K562 (cell line): ENCODE data around the gene MADCAM1. TPM values are rescaled to one million over a fixed set of nuclear protein-coding genes. Genes with fewer than 3 reads are reported as not detected.

Source experiments
- CREBBP ChIP-seq: IDR thresholded peaks from one replicate; pipeline ENCODE4 v1.6.1; 2012; ENCODE audit warnings: low read depth, mild to moderate bottlenecking, control low read depth, inconsistent platforms, low read length
- ERF ChIP-seq: fragments of 450-650 bp; formaldehyde crosslinking; IDR thresholded peaks from 2 replicates; pipeline ENCODE4 v1.4.0; 2020; ENCODE audit warnings: mild to moderate bottlenecking, mixed read lengths
- FUS ChIP-seq: fragments of 200-400 bp; formaldehyde crosslinking; optimal IDR thresholded peaks from 2 replicates; pipeline ENCODE3; 2017; ENCODE audit warnings: low read depth, low read length
- MECOM ChIP-seq: fragments of 250-450 bp; sonication (Bioruptor Pico); IDR thresholded peaks from 2 replicates; pipeline ENCODE4 v1.8.0; 2022; ENCODE audit warnings: inconsistent platforms
- NFATC3 ChIP-seq: fragments of 450-650 bp; IDR thresholded peaks from 2 replicates; pipeline ENCODE4 v1.6.1; 2017; ENCODE audit warnings: mild to moderate bottlenecking
- NONO ChIP-seq, 2 experiments: fragments of 200-400 bp in 1 of 2; fragments of 450-650 bp in 1 of 2; formaldehyde crosslinking in 1 of 2; IDR thresholded peaks; 2 replicates each; pipeline ENCODE4 v1.6.1; 2017; ENCODE audit warnings: low read depth in 2 of 2, mild to moderate bottlenecking in 2 of 2, moderate library complexity in 2 of 2, low read length in 1 of 2
- POLR2G ChIP-seq: fragments of 200-400 bp; formaldehyde crosslinking; IDR thresholded peaks from 2 replicates; pipeline ENCODE4 v1.6.1; 2017; ENCODE audit warnings: low read depth, mild to moderate bottlenecking, antibody characterized with exemption, low read length, moderate library complexity
- TEAD4 ChIP-seq, 2 experiments: sonication (generic) in 1 of 2; formaldehyde crosslinking in 1 of 2; IDR thresholded peaks; 2 replicates each; pipeline versions ENCODE4 v1.6.1 to v1.8.0; 2012 to 2022; ENCODE audit warnings: borderline replicate concordance in 1 of 2, inconsistent platforms in 1 of 2, low read length in 1 of 2, mild to moderate bottlenecking in 1 of 2, missing genetic modification reagents in 1 of 2
- ZNF146 ChIP-seq: IDR thresholded peaks from one replicate; pipeline ENCODE4 v1.6.1; 2018; ENCODE audit warnings: missing compliant biosample characterization; ENCODE audit not compliant: unreplicated experiment
- ZNF197 ChIP-seq: fragments of 200-800 bp; sonication (Bioruptor generic); IDR thresholded peaks from 2 replicates; pipeline ENCODE4 v1.6.1; 2016; ENCODE audit warnings: low read depth, missing genetic modification characterization, missing compliant biosample characterization
- ZNF232 ChIP-seq: sonication (generic); formaldehyde crosslinking; IDR thresholded peaks from 2 replicates; pipeline ENCODE4 v1.8.0; 2022; ENCODE audit warnings: mild to moderate bottlenecking, missing genetic modification reagents
- ZNF830 ChIP-seq: fragments of 250-450 bp; sonication (Bioruptor Pico); IDR thresholded peaks from 2 replicates; pipeline ENCODE4 v1.5.0; 2021; ENCODE audit warnings: mild to moderate bottlenecking
- polyA plus RNA-seq, 8 experiments: library from polyadenylated mRNA; depleted of rRNA in 4 of 8; stranded (reverse) in 5 of 8; unstranded in 3 of 8; fragments of >200 nt; fragmentation: Nextera tagmentation in 2 of 8; fragmentation: Illumina TruSeq in 1 of 8; extraction: Ambion mirVana in 2 of 8; extraction: Trizol in 1 of 8; gene quantifications; 2 replicates each; pipeline versions ENCODE4 v1.2.1 to v1.2.3, GENCODE V29; 2011 to 2014; ENCODE audit warnings: inconsistent platforms in 1 of 8, missing spikeins in 1 of 8
- total RNA-seq, 7 experiments: library from RNA; depleted of rRNA in 6 of 7; stranded (reverse); fragments of >200 nt in 6 of 7; fragmentation: Illumina TruSeq in 2 of 7; extraction: Trizol in 2 of 7; gene quantifications; 2 replicates each; pipeline versions ENCODE4 v1.2.1 to v1.2.3, GENCODE V29; 2011 to 2021; ENCODE audit warnings: low replicate concordance in 1 of 7
- TF ChIP-seq, protein P1 (sequence below): fragments of 250-450 bp; sonication (Bioruptor Pico); IDR thresholded peaks from 2 replicates; pipeline ENCODE4 v1.8.0; 2022; ENCODE audit warnings: moderate library complexity, mild to moderate bottlenecking, inconsistent platforms
- TF ChIP-seq, protein P2 (sequence below): conservative IDR thresholded peaks from 2 replicates; pipeline ENCODE4 v1.6.1; 2011; ENCODE audit warnings: low read depth, mild to moderate bottlenecking, low read length; ENCODE audit not compliant: control insufficient read depth
- TF ChIP-seq, protein P3 (sequence below): fragments of 450-650 bp; IDR thresholded peaks from 2 replicates; pipeline ENCODE4 v1.6.1; 2016; ENCODE audit warnings: low read depth, mild to moderate bottlenecking, moderate library complexity
- TF ChIP-seq, protein P4 (sequence below): fragments of 450-650 bp; formaldehyde crosslinking; IDR thresholded peaks from 2 replicates; pipeline ENCODE4 v1.4.0; 2020; ENCODE audit warnings: mild to moderate bottlenecking
- TF ChIP-seq, protein P5 (sequence below): fragments of 450-650 bp; formaldehyde crosslinking; IDR thresholded peaks from 2 replicates; pipeline ENCODE4 v1.4.0; 2020; ENCODE audit warnings: mild to moderate bottlenecking, mixed read lengths
- TF ChIP-seq, protein P6 (sequence below): fragments of 250-450 bp; sonication (Bioruptor Pico); IDR thresholded peaks from 2 replicates; pipeline ENCODE4 v1.9.0; 2021; ENCODE audit warnings: mild to moderate bottlenecking, inconsistent platforms

Gene MADCAM1
- total and polyA plus RNA-seq, 9 of the 15 experiments (the other 6 are each of a cell fraction or from before 2014, with no cell fraction given) = 0.09 to 0.36 (median 0.09) TPM; not detected in 6

DNA sequence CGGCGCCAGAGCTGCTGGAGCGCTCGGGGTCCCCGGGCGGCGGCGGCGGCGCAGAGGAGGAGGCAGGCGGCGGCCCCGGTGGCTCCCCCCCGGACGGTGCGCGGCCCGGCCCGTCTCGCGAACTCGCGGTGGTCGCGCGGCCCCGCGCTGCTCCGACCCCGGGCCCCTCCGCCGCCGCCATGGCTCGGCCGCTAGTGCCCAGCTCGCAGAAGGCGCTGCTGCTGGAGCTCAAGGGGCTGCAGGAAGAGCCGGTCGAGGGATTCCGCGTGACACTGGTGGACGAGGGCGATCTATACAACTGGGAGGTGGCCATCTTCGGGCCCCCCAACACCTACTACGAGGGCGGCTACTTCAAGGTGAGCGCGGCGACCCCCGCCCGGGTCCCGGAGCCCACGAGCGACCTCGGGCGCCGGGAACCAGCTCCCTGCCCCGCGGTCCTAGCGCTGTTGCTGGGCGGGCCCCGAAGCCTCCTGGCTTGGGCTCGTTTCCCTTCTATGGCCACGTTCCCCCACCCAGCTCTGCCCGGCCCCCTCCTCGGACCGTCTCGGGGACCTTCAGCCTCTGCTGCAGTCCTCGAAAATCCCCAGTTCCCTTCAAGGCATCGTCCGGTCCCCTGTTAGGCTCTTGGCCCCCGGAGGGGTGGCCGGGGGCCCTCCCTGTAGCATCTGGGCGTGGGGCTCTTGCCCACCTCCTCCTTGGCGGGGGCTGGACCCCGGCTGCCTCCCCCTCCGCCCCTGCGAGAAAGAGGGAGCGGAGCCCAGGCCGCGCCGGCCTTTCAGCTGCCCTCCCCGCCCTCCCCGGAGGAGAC lies 35.7 kb downstream of the MADCAM1 start, which contains the start of gene CDC34 (continued):
- TF ChIP-seq, protein P1, sequence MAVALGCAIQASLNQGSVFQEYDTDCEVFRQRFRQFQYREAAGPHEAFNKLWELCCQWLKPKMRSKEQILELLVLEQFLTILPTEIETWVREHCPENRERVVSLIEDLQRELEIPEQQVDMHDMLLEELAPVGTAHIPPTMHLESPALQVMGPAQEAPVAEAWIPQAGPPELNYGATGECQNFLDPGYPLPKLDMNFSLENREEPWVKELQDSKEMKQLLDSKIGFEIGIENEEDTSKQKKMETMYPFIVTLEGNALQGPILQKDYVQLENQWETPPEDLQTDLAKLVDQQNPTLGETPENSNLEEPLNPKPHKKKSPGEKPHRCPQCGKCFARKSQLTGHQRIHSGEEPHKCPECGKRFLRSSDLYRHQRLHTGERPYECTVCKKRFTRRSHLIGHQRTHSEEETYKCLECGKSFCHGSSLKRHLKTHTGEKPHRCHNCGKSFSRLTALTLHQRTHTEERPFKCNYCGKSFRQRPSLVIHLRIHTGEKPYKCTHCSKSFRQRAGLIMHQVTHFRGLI = no peak
- TF ChIP-seq NFATC3 = no peak
- TF ChIP-seq NONO (IDR thresholded peaks at IDR 0.05; ENCODE audit: low read depth in 2 of 2, low read length in 1 of 2) = 0 out of 4 replicates have a peak, but pooled peaks of 1 of the 2 experiments have one; percentile 64
- TF ChIP-seq ZNF830 (CRISPR knock-in tag) = no peak
- TF ChIP-seq ZNF197 (CRISPR knock-in tag) = no peak
- TF ChIP-seq, protein P2, sequence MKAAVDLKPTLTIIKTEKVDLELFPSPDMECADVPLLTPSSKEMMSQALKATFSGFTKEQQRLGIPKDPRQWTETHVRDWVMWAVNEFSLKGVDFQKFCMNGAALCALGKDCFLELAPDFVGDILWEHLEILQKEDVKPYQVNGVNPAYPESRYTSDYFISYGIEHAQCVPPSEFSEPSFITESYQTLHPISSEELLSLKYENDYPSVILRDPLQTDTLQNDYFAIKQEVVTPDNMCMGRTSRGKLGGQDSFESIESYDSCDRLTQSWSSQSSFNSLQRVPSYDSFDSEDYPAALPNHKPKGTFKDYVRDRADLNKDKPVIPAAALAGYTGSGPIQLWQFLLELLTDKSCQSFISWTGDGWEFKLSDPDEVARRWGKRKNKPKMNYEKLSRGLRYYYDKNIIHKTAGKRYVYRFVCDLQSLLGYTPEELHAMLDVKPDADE = 0 out of 2 replicates have a peak, but pooled peaks have one; percentile 4
- 0 out of 2 replicates have a peak, but pooled peaks have one; percentile 45 for TF ChIP-seq ERF
- TF ChIP-seq CREBBP = no peak
- TF ChIP-seq FUS = no peak
- TF ChIP-seq, protein P3, sequence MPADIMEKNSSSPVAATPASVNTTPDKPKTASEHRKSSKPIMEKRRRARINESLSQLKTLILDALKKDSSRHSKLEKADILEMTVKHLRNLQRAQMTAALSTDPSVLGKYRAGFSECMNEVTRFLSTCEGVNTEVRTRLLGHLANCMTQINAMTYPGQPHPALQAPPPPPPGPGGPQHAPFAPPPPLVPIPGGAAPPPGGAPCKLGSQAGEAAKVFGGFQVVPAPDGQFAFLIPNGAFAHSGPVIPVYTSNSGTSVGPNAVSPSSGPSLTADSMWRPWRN = no peak
- peak; percentile 84 for TF ChIP-seq POLR2G
- TF ChIP-seq TEAD4 (IDR thresholded peaks at IDR 0.05; ENCODE audit: low read length) = no peak
- no peak for TF ChIP-seq TEAD4 (CRISPR knock-in tag; IDR thresholded peaks at IDR 0.05; ENCODE audit: borderline replicate concordance)
- no peak for TF ChIP-seq ZNF232 (CRISPR knock-in tag)
- TF ChIP-seq, protein P4, sequence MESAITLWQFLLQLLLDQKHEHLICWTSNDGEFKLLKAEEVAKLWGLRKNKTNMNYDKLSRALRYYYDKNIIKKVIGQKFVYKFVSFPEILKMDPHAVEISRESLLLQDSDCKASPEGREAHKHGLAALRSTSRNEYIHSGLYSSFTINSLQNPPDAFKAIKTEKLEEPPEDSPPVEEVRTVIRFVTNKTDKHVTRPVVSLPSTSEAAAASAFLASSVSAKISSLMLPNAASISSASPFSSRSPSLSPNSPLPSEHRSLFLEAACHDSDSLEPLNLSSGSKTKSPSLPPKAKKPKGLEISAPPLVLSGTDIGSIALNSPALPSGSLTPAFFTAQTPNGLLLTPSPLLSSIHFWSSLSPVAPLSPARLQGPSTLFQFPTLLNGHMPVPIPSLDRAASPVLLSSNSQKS = no peak
- TF ChIP-seq, protein P5, sequence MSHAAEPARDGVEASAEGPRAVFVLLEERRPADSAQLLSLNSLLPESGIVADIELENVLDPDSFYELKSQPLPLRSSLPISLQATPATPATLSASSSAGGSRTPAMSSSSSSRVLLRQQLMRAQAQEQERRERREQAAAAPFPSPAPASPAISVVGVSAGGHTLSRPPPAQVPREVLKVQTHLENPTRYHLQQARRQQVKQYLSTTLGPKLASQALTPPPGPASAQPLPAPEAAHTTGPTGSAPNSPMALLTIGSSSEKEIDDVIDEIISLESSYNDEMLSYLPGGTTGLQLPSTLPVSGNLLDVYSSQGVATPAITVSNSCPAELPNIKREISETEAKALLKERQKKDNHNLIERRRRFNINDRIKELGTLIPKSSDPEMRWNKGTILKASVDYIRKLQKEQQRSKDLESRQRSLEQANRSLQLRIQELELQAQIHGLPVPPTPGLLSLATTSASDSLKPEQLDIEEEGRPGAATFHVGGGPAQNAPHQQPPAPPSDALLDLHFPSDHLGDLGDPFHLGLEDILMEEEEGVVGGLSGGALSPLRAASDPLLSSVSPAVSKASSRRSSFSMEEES (CRISPR knock-in tag) = no peak
- TF ChIP-seq, protein P6, sequence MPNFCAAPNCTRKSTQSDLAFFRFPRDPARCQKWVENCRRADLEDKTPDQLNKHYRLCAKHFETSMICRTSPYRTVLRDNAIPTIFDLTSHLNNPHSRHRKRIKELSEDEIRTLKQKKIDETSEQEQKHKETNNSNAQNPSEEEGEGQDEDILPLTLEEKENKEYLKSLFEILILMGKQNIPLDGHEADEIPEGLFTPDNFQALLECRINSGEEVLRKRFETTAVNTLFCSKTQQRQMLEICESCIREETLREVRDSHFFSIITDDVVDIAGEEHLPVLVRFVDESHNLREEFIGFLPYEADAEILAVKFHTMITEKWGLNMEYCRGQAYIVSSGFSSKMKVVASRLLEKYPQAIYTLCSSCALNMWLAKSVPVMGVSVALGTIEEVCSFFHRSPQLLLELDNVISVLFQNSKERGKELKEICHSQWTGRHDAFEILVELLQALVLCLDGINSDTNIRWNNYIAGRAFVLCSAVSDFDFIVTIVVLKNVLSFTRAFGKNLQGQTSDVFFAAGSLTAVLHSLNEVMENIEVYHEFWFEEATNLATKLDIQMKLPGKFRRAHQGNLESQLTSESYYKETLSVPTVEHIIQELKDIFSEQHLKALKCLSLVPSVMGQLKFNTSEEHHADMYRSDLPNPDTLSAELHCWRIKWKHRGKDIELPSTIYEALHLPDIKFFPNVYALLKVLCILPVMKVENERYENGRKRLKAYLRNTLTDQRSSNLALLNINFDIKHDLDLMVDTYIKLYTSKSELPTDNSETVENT (CRISPR knock-in tag) = peak; percentile 61; the same call in 1 of the 2 replicates
- TF ChIP-seq ZNF146 (CRISPR knock-in tag) = peak; percentile 8
- no peak for TF ChIP-seq MECOM (CRISPR knock-in tag)
